IPS DF 19.7 (cell line): ENCODE data around the gene MBD2.
"Not testable (repeated sequence)": the region's sequence is repeated elsewhere in the genome, so short reads cannot be mapped to it uniquely, and the experiment has no call there.

Experiments
- DNase-seq: peaks from one replicate; pipeline ENCODE4 v3.0.0-alpha.2; 2013; ENCODE audit warnings: low read depth, low spot score

Gene MBD2

DNA sequence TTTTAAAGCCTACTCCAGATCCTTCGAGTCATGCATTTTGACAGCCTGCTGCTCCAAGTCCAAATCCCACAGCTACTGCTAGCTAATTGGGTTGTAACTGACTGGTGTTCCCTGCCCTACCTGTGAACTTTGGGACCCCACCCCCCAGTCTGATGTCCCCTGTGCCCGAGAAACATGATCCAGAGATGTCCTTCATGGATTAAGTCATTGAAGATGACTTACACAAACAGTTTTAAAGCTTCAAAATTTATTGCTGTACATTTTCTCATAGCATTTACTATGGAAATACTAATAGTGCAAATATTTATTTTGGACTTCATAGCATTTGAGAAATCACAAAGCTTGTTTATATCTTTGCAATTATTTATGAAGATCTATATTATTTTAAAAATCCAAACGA, 73.1 kb downstream of the MBD2 start:
- no peak for DNase-seq

DNA sequence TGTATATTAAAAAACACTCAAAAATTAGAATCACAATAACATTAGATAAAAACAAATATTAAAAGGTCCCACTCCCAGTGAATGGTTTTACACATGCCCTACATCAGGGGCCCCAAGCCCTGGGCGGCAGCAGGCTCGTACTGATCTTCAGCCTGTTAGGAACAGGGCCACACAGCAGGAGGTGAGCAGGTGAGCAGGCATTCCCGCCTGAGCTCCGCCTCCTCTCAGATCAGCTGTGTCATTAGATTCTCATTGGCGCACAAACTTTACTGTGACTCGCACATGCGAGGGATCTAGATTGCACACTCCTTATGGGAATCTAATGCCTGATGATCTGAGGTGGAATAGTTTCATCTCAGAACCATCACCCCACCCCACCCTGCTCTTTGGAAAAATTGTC, 74.2 kb downstream of the MBD2 start:
- DNase-seq: no peak

DNA sequence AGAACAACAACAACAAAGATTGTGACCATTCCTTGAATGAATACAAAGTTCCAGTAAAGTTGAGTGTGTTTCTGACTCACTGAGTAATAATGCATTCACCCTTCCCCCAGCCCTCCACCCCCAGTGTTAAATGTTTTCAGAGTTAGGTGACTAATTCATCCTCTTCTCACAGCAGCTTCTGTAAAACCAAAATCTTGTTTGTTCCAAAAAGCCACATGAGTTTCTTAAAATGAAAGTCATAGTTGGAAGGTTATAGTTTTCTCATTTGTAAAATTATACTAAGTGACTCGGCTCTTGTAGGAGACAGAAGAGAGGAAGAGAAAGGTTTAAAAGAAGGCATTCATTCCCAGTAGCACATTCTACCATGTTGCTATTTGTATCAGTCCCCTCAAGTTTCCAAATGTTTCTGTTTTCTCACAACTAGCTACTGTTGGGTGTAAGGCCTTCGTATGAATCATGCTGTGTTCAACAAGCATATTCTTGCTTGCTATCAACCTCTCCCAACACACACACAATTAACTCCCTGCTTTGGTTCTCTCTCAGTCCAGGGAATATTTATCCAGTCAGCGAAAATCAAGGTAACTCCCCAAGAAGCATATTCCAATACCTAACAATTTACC, 75.3 kb downstream of the MBD2 start:
- DNase-seq: no peak

DNA sequence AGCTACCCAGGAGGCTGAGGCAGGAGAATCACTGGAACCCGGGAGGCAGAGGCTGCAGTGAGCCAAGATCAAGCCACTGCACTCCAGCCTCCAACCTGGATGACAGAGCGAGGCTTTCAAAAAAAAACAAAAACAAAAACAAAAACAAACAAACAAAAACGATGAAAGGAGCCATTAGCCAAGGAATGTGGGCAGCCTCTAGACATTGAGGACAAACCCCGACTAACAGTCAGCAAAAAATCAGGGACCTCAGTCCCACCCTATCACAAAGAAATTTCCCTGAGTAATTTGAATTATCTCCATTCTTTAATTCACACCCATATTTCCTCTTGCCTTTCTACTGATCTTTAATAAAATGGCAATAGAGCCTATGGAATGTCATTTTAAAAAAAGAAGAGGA, 75.8 kb downstream of the MBD2 start:
- DNase-seq: no peak

DNA sequence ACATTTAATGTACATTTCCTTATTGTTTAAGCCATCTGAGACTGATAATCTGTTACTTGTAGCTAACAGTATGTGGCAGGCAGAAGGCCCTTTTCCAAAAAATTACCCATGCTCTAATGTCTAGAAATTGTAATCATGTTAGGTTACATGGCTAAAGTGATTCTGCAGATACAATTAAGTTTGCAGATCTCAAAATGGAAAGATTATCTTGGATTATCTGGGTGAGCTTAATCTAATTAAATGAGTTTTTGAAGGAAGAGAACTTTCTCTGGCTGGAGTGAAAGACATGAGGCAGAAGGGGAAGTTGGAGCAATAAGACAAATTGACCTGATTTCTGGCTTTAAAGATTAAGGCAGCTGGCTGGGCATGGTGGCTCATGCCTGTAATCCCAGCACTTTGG, 76.3 kb downstream of the MBD2 start:
- no peak for DNase-seq

DNA sequence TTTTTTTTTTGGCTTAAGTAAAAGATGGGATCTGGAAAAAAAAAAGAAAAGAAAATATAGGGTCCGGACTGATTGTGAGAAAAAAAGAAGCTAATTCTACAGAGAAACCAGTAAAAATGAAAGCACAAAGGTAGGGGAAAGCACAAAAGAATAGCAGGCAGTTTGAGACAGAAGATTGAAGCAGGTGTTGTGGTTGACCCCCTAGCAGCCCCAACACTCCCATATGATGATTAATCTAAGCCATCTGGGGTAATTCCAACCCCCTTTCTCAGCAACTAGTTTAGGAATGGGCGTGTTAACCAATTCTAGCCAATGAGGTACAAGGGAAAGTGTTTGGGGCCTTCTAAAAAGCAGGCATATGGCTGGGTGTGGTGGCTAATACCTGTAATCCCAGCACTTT, 77.0 kb downstream of the MBD2 start:
- no peak for DNase-seq

DNA sequence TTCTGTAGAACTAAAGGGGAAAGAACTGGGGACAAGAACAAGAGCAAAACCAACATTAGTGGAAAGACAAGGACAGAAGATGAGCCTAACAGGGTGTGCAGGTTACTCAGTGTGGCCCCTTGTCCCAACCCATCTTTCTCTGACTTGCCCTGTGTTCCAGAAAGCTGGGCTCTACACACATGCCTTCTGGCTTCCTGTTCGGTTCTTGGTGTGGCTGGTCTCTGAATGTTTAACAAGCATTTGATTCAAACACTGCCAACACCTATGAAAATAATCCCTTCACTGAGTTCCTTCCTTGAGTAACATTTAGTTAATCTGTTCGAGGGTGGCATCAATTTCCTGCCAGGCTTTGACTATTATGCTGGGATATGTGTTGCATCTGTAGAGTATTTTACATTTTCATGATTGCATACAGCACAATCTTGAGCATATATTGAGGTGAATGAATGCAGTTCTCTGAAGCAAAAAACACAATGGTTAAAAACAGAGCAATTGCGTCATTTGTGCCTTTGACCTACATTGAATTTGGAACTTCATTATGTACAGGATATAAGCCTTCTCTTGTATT, 83.3 kb downstream of the MBD2 start:
- DNase-seq: no peak

DNA sequence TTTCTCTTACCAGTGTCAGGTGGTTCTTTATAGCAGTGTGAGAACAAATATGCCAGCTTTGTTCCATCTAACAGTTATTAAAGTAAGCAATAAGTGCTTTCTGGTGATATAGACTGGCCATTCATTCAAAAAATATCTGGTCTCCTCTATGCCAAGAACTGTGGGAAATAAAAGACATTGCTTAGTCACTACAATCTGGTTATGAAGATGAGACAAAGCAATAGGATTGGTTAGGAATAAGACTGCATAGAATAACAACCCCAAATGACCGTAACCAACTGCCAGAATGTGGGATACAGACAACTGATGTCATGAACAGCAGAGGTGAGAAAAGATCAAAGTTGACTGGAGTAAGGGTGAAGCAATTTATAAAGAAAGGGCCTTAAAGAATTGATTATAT, 83.8 kb downstream of the MBD2 start:
- DNase-seq: no peak

DNA sequence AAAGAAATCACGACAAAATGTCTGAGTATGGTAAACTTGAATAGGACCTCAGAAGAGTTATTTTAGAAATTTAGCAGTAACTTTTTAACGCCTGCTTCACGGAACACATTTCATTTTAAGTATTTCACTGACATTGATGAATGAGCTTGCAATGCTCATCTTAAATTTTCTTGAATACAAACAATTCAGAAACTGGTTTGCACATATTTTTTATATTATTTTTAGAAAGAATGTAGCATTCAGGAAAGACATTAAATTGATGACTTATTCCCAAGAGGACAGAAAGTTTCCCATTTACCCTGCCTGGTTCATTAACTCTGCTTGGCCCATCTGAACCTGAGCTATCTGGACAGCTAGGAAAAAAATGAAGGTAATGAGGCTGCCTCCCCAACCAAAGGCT, 89.3 kb downstream of the MBD2 start:
- no peak for DNase-seq

DNA sequence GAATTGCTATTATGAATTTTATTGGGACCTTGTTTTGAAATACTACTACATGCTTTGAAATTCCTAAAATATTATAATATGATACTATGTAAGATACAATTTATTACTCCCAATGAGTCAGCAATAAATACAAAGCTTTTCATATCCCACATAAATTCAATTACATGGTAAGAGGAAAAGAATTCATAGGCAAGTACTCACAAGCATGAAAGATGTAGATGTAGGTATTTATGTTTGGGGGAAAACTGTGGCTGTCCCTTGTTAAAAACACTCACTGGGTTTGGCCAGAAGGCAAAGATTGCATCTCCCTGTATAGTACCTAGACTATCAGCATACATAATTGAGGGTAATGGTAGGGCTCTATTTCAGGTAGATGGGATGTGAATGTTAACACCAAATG, 90.4 kb downstream of the MBD2 start:
- no peak for DNase-seq

DNA sequence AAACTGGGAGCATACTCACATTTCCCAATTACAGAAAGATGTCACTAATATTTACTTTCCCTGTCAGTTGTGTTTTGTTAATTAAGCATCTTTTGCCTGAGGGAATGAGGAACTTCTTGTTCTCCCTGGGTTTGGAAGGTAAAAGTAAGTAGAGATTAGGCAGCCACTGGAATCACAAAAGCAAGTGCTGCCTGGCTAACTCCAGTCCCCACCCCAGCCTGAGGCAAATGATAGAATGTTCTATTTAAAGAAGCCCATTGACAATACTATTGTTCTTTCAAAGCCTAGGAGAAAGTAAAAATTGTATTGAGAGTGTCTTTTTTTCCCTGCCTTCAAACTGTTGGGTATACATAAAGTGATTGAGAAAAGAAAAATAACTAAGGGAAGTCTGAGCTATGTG, 93.8 kb downstream of the MBD2 start:
- no peak for DNase-seq

DNA sequence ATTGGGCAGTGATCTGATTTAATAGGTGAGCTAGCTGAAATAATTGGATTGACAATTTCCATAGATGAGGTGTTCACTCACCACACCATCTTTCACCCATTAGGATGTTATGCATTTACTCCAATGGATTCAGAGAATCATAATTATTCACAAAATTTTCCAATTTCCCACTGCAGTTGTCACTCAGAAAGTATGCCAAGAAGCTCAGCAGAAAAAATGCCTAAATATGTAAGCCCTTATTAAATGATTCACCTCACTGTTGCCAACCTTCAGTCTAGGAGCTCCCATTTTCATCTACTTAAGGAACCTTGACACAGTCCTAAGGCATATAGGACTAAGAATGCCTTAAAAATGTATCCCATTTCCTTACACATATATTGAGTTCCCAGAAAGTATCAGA, 94.3 kb downstream of the MBD2 start:
- no peak for DNase-seq

DNA sequence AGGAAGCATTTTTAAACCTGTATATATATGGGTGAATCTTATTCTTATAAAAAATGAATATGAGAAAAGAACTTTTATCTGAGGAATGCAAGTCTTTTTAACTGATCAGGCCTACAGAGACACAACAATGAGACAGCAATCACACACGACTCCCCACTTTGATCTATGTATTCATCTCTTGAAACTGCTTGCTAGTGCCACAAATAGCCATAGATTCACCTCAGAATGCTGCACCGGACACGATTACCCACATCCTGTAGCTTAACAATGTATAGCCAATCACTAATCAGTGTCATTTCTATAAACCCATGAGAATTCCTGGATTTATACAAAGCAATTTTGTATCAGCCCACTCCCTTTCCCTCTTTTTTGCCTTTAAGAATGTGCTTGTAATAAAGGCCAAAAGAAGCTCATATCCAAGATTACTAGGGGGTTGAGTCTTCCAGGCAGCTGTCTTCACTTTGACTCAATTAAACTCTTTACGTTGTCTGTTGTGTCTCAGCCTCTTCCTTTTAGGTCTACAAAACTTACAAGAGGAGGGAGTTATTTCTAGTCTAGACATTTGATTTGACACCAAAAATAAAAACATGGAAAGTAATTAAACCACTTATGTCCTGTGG, 94.9 kb downstream of the MBD2 start:
- no peak for DNase-seq

DNA sequence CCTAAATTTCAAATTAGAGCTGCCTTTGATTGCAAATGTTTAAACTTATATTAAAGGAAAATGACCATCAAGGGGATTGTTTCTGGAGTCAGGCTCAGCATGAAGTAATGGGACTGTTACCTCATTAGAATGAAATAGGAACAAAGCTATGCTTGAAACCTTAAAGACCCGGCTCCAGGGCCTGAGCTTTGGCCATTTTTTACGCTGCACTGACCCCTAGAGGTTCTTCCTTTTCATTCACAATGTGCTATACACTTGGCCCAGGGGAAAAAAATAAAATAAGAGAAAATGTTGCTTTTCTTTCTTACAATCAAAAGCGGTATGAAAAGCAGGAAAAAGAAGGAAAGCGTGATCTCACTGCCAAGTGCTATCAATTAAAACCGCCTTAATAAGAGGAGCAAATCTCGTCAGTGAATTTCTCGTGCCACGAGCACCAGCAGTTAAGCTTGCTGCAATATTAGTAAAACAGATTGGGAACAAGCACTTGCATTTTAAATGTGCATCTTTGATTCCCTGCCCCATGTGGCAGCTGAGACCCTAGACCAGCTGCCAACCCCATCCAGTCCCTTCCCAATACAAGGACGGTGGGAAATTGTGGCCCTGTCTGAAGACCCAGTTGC, 96.6 kb downstream of the MBD2 start:
- peak; percentile 28 for DNase-seq

DNA sequence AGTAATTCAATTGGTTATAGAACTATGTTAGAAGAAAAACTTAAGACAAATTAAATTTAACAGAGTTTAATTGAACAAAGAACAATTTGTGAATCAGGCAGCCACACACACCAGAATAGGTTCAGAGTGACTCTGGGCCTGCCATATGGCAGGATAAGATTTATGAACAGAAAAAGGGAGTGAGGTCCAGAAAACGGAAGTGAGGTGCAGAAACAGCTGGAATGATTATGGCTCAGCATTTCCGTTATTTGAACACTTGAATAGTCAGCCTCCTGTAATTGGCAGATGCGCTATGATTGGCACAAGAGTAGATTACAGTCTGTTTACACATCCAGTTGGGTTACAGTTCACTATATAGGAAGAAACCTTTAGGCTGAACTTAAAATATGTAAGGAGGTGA, 99.0 kb downstream of the MBD2 start:
- no peak for DNase-seq

DNA sequence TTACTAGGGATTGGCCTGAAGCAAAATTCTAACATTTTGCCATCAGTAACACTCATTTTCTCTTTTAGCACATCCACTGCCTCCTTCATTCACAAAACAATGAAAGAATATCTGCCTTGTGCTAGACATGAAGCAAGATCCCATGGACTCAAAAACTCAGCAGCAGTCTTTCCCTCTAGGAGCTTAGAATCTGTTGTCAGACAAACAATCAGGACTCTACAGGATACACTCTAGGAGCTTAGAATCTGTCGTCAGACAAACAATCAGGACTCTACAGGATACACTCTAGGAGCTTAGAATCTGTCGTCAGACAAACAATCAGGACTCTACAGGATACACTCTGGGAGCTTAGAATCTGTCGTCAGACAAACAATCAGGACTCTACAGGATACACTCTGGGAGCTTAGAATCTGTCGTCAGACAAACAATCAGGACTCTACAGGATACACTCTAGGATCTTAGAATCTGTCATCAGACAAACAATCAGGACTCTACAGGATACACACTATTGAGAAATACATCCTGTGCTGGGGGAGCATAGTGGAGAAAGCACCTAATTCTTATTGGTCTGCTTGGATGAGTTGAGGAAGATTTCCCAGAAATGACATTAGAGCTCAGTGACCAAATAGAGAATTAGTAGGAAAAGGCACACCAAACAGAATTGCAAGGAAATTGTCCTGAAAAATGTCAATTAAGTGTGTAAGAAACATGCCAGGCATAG, 100.6 kb downstream of the MBD2 start:
- not testable (repeated sequence) for DNase-seq

DNA sequence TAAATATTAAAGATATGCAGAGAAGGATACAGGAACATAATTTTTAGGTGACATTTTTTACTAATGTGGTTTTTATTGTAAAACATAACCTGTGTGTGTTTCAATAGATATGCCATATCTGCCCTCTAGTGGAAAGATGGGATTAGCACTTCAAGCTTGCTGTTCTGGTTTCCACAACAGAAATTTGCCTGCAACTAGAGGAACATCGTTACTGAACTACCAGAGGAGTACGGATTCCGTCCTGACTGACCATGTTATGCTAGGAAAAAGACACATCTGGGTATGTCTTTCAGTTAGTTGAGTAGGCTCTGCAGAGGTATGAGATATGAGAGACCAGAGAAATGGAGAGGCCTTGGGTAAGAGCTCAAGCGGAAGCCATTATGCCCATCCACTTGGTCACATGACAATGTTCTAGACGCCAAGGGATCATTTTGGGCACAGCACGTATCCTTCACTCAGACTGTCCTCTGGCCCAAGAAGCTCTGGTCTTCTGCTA, 104.9 kb downstream of the MBD2 start:
- DNase-seq: peak; percentile 23

DNA sequence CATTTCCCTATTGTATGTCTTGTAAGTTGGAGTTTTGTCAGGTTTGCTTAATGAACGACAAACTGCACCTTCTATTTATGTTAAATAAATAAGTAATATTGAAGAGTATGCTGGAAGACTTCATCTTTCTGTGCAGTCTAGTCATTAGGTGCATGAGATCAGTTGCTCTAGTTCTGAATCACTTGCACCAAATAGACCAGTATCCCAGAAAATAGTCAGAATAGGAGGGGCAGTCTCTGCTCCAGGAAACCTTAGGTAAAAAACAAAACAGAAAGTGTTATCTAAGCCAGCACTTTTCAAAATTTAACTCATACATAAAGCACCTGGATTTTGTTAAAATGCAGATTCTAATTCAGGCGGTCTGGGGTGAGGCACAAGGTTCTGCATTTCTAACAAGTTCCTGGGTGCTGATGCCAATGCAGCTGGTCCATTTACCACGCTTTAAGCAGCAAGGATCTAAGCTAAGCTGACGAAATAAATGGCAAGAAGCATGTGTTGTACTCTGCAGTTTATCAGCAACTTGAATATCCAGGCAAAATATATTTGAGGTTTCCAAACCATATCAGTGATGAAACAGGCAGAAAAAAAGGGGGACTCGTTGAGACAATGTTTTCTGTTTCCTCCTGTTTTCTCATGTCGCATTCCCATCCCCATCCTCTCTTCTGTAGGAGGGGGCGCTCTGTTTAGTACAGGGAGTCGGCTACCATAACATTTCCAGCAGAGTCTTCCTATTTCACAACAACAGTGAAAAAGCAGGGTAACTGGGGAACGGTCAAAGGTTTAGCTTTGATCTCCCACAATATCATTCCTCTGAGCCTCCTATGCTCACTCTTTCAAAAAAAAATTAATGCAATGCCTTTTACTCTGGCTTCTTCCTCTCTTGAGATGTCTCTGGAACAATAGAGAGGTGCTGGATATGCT, 106.4 kb downstream of the MBD2 start:
- no peak for DNase-seq

DNA sequence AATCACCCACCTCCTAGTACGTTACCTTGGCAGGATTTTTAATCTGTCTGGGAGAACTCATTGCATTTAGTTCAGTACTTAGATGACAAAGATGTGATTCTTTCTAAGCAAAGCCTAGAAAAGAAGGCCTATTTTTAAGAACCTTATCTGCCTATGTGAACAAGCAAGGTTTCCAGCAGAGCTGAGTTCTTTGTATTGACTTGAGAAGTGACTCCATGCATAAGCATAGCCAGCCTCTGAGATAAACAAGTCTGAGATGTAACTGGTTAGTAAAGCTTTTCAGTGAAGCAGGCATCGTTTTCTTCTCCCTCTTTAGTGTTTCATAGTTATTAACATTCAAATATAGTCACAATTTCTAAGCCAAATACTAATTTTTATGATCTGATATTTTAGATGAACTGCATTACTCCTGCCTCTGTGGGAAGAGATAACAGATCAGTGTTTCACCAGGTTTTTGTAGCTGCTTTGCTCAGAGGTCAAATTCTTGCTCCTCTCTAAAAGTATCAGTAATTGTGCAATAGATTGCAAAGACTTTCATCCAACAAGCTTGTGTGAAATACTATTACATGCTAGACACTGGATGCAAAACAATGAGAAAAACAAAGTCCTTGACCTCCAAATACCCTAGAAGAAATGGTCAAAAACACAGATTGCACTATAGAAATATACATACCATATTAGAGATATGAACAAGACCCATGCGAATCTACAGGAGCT, 107.8 kb downstream of the MBD2 start:
- DNase-seq: no peak

DNA sequence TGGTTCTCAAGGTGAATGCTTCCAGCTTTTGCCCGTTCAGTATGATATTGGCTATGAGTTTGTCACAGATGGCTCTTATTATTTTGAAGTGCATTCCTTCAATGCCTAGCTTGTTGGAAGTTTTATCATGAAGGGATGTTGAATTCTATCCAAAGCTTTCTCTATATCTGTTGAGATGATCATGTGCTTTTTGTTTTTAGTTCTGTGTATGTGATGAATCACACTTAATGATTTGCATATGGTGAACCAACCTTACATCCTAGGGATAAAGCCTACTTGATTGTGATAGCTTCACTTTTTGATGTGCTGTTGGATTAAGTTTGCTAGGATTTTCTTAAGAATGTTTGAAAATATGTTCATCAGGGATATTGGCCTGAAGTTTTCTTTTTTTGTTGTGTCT, 112.1 kb downstream of the MBD2 start:
- DNase-seq: no peak
